MM.1S (cell line): ENCODE data around the gene MT1F.

Source experiments
- DNase-seq: peaks from one replicate; pipeline ENCODE4 v3.0.0-alpha.2; 2015
- H2AFZ ChIP-seq: fragments of 300-600 bp; sonication (generic); 2 replicates; pipeline ENCODE4 v1.6.0; 2016; ENCODE audit warnings: antibody characterized with exemption, low read length
- H3F3A ChIP-seq: fragments of 300-600 bp; sonication (generic); 2 replicates; pipeline ENCODE4 v1.6.1; 2016; ENCODE audit warnings: mild to moderate bottlenecking, antibody characterized with exemption, low read length, moderate library complexity, mixed read lengths; ENCODE audit not compliant: insufficient read depth
- H3K27ac ChIP-seq: fragments of 300-600 bp; sonication (generic); 2 replicates; pipeline ENCODE4 v1.5.1; 2016; ENCODE audit warnings: mild to moderate bottlenecking, low read length
- H3K27me3 ChIP-seq: fragments of 300-600 bp; sonication (generic); replicated peaks from 2 replicates; pipeline ENCODE4 v1.6.0; 2016; ENCODE audit warnings: low read length; ENCODE audit not compliant: insufficient read depth
- H3K36me3 ChIP-seq: fragments of 300-600 bp; sonication (generic); replicated peaks from 2 replicates; pipeline ENCODE4 v1.6.1; 2016; ENCODE audit warnings: mild to moderate bottlenecking, low read length, mixed read lengths; ENCODE audit not compliant: insufficient read depth
- H3K4me1 ChIP-seq: fragments of 300-600 bp; sonication (generic); 2 replicates; pipeline ENCODE4 v1.6.1; 2016; ENCODE audit warnings: low read length, mixed read lengths
- H3K4me2 ChIP-seq: fragments of 300-600 bp; sonication (generic); 2 replicates; pipeline ENCODE4 v1.6.0; 2016; ENCODE audit warnings: low read depth, low read length
- H3K4me3 ChIP-seq: fragments of 300-600 bp; sonication (generic); 2 replicates; pipeline ENCODE4 v1.5.1; 2016; ENCODE audit warnings: low read length, mixed read lengths
- H3K79me2 ChIP-seq: fragments of 300-600 bp; sonication (generic); 2 replicates; pipeline ENCODE4 v1.6.1; 2016; ENCODE audit warnings: mixed run types, low read length, mixed read lengths
- H3K9ac ChIP-seq: fragments of 300-600 bp; sonication (generic); 2 replicates; pipeline ENCODE4 v1.6.1; 2016; ENCODE audit warnings: low read length, mixed read lengths
- H3K9me2 ChIP-seq: fragments of 300-600 bp; sonication (generic); replicated peaks from 2 replicates; pipeline ENCODE4 v1.6.1; 2016; ENCODE audit warnings: mild to moderate bottlenecking, low read length, mixed read lengths; ENCODE audit not compliant: insufficient read depth
- H3K9me3 ChIP-seq: fragments of 300-600 bp; sonication (generic); replicated peaks from 2 replicates; pipeline ENCODE4 v1.6.1; 2016; ENCODE audit warnings: mild to moderate bottlenecking, low read length, mixed read lengths; ENCODE audit not compliant: insufficient read depth
- H4K20me1 ChIP-seq: fragments of 300-600 bp; sonication (generic); 2 replicates; pipeline ENCODE4 v1.6.1; 2016; ENCODE audit warnings: mild to moderate bottlenecking, low read length, moderate library complexity, mixed read lengths; ENCODE audit not compliant: insufficient read depth
- EZH2 ChIP-seq: fragments of 300-600 bp; sonication (generic); optimal IDR thresholded peaks from 2 replicates; pipeline ENCODE3; 2017; ENCODE audit warnings: low read depth, mild to moderate bottlenecking, antibody characterized with exemption, low read length, mixed read lengths
- EZH2phosphoT487 ChIP-seq: fragments of 300-600 bp; sonication (generic); IDR thresholded peaks from 2 replicates; pipeline ENCODE4 v1.6.1; 2018; ENCODE audit warnings: antibody characterized with exemption, low read length
- TF ChIP-seq, protein P1 (sequence below): fragments of 300-600 bp; sonication (generic); IDR thresholded peaks from 2 replicates; pipeline ENCODE4 v1.5.1; 2016; ENCODE audit warnings: antibody characterized with exemption, low read length, mixed read lengths

Gene MT1F

DNA sequence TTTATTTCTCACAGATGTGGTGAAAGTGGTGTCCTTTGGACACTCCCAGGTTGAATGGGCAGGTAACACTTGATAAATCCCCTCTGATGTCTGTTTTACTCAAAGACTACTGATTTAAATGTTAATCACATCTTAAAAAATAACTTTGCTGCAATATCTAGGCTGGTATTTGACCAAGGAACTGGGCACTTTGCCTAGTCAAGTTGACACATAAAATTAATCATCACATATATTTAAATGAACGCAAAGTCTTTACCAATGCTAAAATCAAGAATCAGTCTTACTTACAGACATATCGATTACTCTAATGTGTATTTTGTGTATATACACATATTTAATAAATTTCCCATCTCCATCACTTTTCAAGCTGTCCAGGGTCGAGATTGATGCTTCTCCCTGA is 42.4 kb upstream of the MT1F start:
- H3K9me2 ChIP-seq, result no peaks in the 10 kb centered on the region
- H3K79me2 ChIP-seq, result no peaks in the 10 kb centered on the region
- no peaks in the 10 kb centered on the region for H3F3A ChIP-seq
- TF ChIP-seq, protein P1, sequence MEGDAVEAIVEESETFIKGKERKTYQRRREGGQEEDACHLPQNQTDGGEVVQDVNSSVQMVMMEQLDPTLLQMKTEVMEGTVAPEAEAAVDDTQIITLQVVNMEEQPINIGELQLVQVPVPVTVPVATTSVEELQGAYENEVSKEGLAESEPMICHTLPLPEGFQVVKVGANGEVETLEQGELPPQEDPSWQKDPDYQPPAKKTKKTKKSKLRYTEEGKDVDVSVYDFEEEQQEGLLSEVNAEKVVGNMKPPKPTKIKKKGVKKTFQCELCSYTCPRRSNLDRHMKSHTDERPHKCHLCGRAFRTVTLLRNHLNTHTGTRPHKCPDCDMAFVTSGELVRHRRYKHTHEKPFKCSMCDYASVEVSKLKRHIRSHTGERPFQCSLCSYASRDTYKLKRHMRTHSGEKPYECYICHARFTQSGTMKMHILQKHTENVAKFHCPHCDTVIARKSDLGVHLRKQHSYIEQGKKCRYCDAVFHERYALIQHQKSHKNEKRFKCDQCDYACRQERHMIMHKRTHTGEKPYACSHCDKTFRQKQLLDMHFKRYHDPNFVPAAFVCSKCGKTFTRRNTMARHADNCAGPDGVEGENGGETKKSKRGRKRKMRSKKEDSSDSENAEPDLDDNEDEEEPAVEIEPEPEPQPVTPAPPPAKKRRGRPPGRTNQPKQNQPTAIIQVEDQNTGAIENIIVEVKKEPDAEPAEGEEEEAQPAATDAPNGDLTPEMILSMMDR, result no peak
- TF ChIP-seq EZH2phosphoT487 (no peak), EZH2 (no peak)
- no peaks in the 10 kb centered on the region for H3K9me3 ChIP-seq
- DNase-seq, result no peak
- no peak overlapping the region for H3K9ac ChIP-seq
- H2AFZ ChIP-seq, result no peak overlapping the region
- H3K27me3 ChIP-seq, result peaks cover 44% of the 10 kb centered on the region
- no peak overlapping the region for H3K4me2 ChIP-seq
- H3K27ac ChIP-seq, result no peak overlapping the region
- no peak overlapping the region for H3K4me3 ChIP-seq
- peaks cover 4% of the 10 kb centered on the region; the same call in 1 of the 2 replicates for H3K4me1 ChIP-seq
- no peaks in the 10 kb centered on the region for H3K36me3 ChIP-seq
- H4K20me1 ChIP-seq, result no peaks in the 10 kb centered on the region

DNA sequence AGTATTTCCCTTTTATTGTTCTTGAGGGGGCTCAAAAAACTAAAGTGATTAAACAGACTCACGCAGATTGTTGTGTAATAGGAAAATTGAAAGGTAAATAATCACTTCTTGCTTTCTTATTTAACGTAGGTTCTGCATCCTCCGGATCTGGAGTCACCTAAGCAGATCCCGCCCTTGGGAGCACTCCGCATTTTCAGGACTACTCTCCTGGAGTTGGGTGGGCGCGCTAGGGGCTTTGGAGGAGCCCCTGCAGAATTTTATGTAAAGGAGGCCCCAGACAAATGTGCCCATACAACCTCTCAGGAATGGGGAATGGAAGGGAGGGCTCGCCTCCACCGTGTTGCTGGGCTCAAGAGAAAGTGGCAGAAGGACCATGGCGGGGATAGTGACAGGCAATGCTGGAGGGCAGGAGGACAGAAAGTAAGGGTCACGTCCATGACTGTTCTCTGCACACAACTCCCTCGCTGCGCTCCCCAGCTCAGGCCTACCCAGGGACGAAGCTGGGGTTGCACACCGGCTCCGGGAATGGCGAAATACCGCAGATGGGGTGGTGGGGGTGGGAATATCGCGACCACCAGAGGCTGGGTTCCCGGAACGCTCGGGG is 41.0 kb upstream of the MT1F start:
- no peak for DNase-seq
- no peak overlapping the region for H3K4me2 ChIP-seq
- H2AFZ ChIP-seq, result no peak overlapping the region
- no peaks in the 10 kb centered on the region for H3F3A ChIP-seq
- H3K36me3 ChIP-seq, result no peaks in the 10 kb centered on the region
- H3K9me2 ChIP-seq, result no peaks in the 10 kb centered on the region
- H3K79me2 ChIP-seq, result no peaks in the 10 kb centered on the region
- no peaks in the 10 kb centered on the region for H4K20me1 ChIP-seq
- H3K4me3 ChIP-seq, result no peak overlapping the region
- TF ChIP-seq, protein P1, result no peak
- TF ChIP-seq EZH2 (no peak), EZH2phosphoT487 (no peak)
- H3K27me3 ChIP-seq, result peaks cover 33% of the 10 kb centered on the region
- no peaks in the 10 kb centered on the region for H3K9me3 ChIP-seq
- no peaks in the 10 kb centered on the region for H3K4me1 ChIP-seq
- no peak overlapping the region for H3K27ac ChIP-seq
- no peak overlapping the region for H3K9ac ChIP-seq

DNA sequence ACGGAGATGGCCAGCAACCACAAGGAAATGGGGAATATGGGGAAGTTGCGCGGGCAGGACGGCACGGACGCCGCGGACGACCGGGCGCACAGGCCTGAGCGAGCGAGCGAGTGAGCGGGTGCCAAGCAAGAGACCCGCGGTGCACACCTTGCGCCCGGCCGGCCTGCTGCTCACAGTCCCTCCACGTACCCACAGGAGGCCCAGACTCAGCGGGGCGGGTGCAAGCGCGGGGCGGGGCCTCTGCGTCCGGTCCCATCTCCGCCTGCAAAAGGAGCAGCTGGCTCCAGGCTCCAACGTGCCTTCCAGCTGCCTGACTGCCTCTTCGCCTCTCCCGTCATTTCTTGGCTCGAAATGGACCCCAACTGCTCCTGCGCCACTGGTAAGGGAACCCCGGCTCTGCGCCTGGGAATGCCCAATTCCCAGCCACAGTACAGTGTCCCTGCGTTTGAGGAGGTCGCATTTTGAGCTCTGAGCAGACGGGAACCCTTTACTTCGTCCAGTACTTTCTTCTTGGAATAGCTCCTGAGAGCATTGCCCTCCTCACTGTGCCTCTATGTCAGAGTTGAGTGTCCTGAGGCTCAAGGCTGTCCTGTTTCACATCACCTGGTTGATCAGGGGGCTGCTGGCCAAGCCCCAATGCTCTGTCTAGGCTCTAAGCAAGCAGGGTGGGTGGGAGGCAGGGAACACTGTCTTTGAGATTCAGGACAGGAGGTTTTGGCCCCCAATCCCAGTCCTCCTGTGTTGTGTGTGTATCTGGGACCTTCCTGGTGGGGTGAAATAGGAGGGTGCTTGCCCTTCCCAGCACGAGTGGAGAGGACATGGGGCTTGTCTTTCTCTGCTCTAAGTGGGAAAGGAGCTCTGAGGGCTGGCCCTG is 40.3 kb upstream of the MT1F start:
- Histone ChIP-seq H4K20me1 (no peaks in the 10 kb centered on the region), H3K9me2 (no peaks in the 10 kb centered on the region), H3K27ac (no peak overlapping the region), H2AFZ (no peak overlapping the region), H3K4me3 (no peak overlapping the region), H3F3A (no peaks in the 10 kb centered on the region), H3K9ac (no peak overlapping the region), H3K4me1 (no peaks in the 10 kb centered on the region), H3K4me2 (no peak overlapping the region), H3K9me3 (no peaks in the 10 kb centered on the region), H3K27me3 (peaks cover 33% of the 10 kb centered on the region), H3K79me2 (no peaks in the 10 kb centered on the region), H3K36me3 (no peaks in the 10 kb centered on the region)
- no peak for DNase-seq
- TF ChIP-seq, protein P1, result no peak
- no peak for TF ChIP-seq EZH2phosphoT487
- TF ChIP-seq EZH2, result no peak
